ENCODE results near the gene ZBTB20. TPM values are rescaled to one million over a fixed set of nuclear protein-coding genes. Genes with fewer than 3 reads are reported as not detected.

Gene ZBTB20
- total and polyA plus RNA-seq, 2 donors (not counting 1 experiment from before 2014, with no cell fraction given): 4.0 to 22.5 TPM

GRCh38 chr3:114864970-114865369 lies 282.1 kb downstream of the ZBTB20 start:
- H3K4me1 ChIP-seq (ENCODE audit: control insufficient read depth, extremely low read depth, insufficient read depth, low read length): no peaks in the 10 kb centered on the region
- no peak overlapping the region for H3K4me3 ChIP-seq (replicated peaks in 1 of 4; ENCODE audit: control extremely low read depth in 1 of 4, insufficient read depth in 1 of 4, low read depth in 3 of 4, low read length in 4 of 4)
- H3K9me3 ChIP-seq (ENCODE audit: control insufficient read depth, insufficient read depth, low read depth, low read length): no peaks in the 10 kb centered on the region
- H3K4me2 ChIP-seq (ENCODE audit: extremely low read depth, insufficient read depth, low read length): no peak overlapping the region
- H4K20me1 ChIP-seq (ENCODE audit: control insufficient read depth, extremely low read depth, insufficient read depth, low read length): no peaks in the 10 kb centered on the region
- no peak for DNase-seq (ENCODE audit: low read depth in 2 of 2)
- H3K36me3 ChIP-seq (ENCODE audit: control insufficient read depth, insufficient read depth, low read length): no peaks in the 10 kb centered on the region
- H3K27me3 ChIP-seq (ENCODE audit: control insufficient read depth, insufficient read depth, low read length): no peaks in the 10 kb centered on the region
- H2AFZ ChIP-seq (ENCODE audit: low read length): no peak overlapping the region
- TF ChIP-seq EZH2 (IDR thresholded peaks at IDR 0.05; ENCODE audit: low read length, missing control alignments) (no peak), CTCF (conservative IDR thresholded peaks at IDR 0.05 in 1 of 2, IDR thresholded peaks at IDR 0.05 in 1 of 2; ENCODE audit: low read depth in 1 of 2, low read length in 2 of 2) (no peak)
- H3K9ac ChIP-seq (ENCODE audit: insufficient read depth, low read length): no peak overlapping the region
- H3K79me2 ChIP-seq (ENCODE audit: control insufficient read depth, insufficient read depth, low read length): no peaks in the 10 kb centered on the region
- H3K27ac ChIP-seq (ENCODE audit: insufficient read depth, low read length): no peak overlapping the region

GRCh38 chr3:114863848-114864247 lies 283.2 kb downstream of the ZBTB20 start:
- H3K4me2 ChIP-seq (ENCODE audit: extremely low read depth, insufficient read depth, low read length): peak overlapping the region; percentile 64
- H3K79me2 ChIP-seq (ENCODE audit: control insufficient read depth, insufficient read depth, low read length): no peaks in the 10 kb centered on the region
- no peaks in the 10 kb centered on the region for H4K20me1 ChIP-seq (ENCODE audit: control insufficient read depth, extremely low read depth, insufficient read depth, low read length)
- H2AFZ ChIP-seq (ENCODE audit: low read length): peak overlapping the region; percentile 44
- no peaks in the 10 kb centered on the region for H3K27me3 ChIP-seq (ENCODE audit: control insufficient read depth, insufficient read depth, low read length)
- peak in 1 of 2 donors; percentile 3 for DNase-seq (ENCODE audit: low read depth in 2 of 2)
- peak overlapping the region in 3 of 4 experiments; percentile 11 to 42 (median 29) for H3K4me3 ChIP-seq (replicated peaks in 1 of 4; ENCODE audit: control extremely low read depth in 1 of 4, insufficient read depth in 1 of 4, low read depth in 3 of 4, low read length in 4 of 4)
- no peaks in the 10 kb centered on the region for H3K36me3 ChIP-seq (ENCODE audit: control insufficient read depth, insufficient read depth, low read length)
- H3K4me1 ChIP-seq (ENCODE audit: control insufficient read depth, extremely low read depth, insufficient read depth, low read length): no peaks in the 10 kb centered on the region
- no peak overlapping the region for H3K27ac ChIP-seq (ENCODE audit: insufficient read depth, low read length)
- TF ChIP-seq EZH2 (IDR thresholded peaks at IDR 0.05; ENCODE audit: low read length, missing control alignments) (no peak), CTCF (conservative IDR thresholded peaks at IDR 0.05 in 1 of 2, IDR thresholded peaks at IDR 0.05 in 1 of 2; ENCODE audit: low read depth in 1 of 2, low read length in 2 of 2) (no peak)
- no peak overlapping the region for H3K9ac ChIP-seq (ENCODE audit: insufficient read depth, low read length)
- H3K9me3 ChIP-seq (ENCODE audit: control insufficient read depth, insufficient read depth, low read depth, low read length): no peaks in the 10 kb centered on the region

GRCh38 chr3:114861666-114862065 lies 285.4 kb downstream of the ZBTB20 start:
- Histone ChIP-seq H3K4me2 (ENCODE audit: extremely low read depth, insufficient read depth, low read length) (no peak overlapping the region), H3K9me3 (ENCODE audit: control insufficient read depth, insufficient read depth, low read depth, low read length) (no peaks in the 10 kb centered on the region), H3K27me3 (ENCODE audit: control insufficient read depth, insufficient read depth, low read length) (no peaks in the 10 kb centered on the region), H3K79me2 (ENCODE audit: control insufficient read depth, insufficient read depth, low read length) (no peaks in the 10 kb centered on the region), H2AFZ (ENCODE audit: low read length) (no peak overlapping the region), H3K9ac (ENCODE audit: insufficient read depth, low read length) (no peak overlapping the region), H3K4me1 (ENCODE audit: control insufficient read depth, extremely low read depth, insufficient read depth, low read length) (no peaks in the 10 kb centered on the region), H3K27ac (ENCODE audit: insufficient read depth, low read length) (no peak overlapping the region), H3K36me3 (ENCODE audit: control insufficient read depth, insufficient read depth, low read length) (no peaks in the 10 kb centered on the region), H4K20me1 (ENCODE audit: control insufficient read depth, extremely low read depth, insufficient read depth, low read length) (no peaks in the 10 kb centered on the region), H3K4me3 (replicated peaks in 1 of 4; ENCODE audit: control extremely low read depth in 1 of 4, insufficient read depth in 1 of 4, low read depth in 3 of 4, low read length in 4 of 4) (no peak overlapping the region)
- no peak for TF ChIP-seq EZH2 (IDR thresholded peaks at IDR 0.05; ENCODE audit: low read length, missing control alignments)
- TF ChIP-seq CTCF (conservative IDR thresholded peaks at IDR 0.05 in 1 of 2, IDR thresholded peaks at IDR 0.05 in 1 of 2; ENCODE audit: low read depth in 1 of 2, low read length in 2 of 2): no peak
- no peak for DNase-seq (ENCODE audit: low read depth in 2 of 2)
